Esophagus squamous epithelium (tissue), 4 donors: Measurements from ENCODE around the gene CHID1.

Source experiments
- CTCF ChIP-seq, 6 experiments: fragments of 450-650 bp in 4 of 6; fragments of 200-600 bp in 2 of 6; sonication (generic) in 2 of 6; IDR thresholded peaks; one replicate each; pipeline ENCODE4 v1.5.1; 2016 to 2019; ENCODE audit warnings: antibody characterized with exemption in 6 of 6, mild to moderate bottlenecking in 4 of 6, moderate library complexity in 4 of 6
- POLR2A ChIP-seq, 4 donors: fragments of 450-650 bp; IDR thresholded peaks; one replicate each; pipeline ENCODE4 v1.6.1; 2017; ENCODE audit warnings: antibody characterized with exemption in 4 of 4, mild to moderate bottlenecking in 4 of 4, moderate library complexity in 3 of 4

- peak in 1 of 6 experiments; percentile 22 for TF ChIP-seq CTCF (IDR thresholded peaks at IDR 0.05)
- no peak for TF ChIP-seq POLR2A (IDR thresholded peaks at IDR 0.05)
These were observed 12.5 kb downstream of the CHID1 start for GRCh38 chr11:898143-898511.
